Lower leg skin (tissue), 4 donors: ENCODE data around the gene NRAS. TPM values are rescaled to one million over a fixed set of nuclear protein-coding genes. Genes with fewer than 3 reads are reported as not detected.

Experiments used
- DNase-seq, 2 donors: peaks; one replicate each; pipeline ENCODE4 v3.0.0-alpha.2; 2019; ENCODE audit warnings: low spot score in 2 of 2
- H3K4me3 ChIP-seq: fragments of 200-600 bp; sonication (generic); 2 replicates; pipeline ENCODE4 v1.5.1; 2017; ENCODE audit warnings: mild to moderate bottlenecking, low read depth; ENCODE audit not compliant: poor library complexity, severe bottlenecking
- POLR2A ChIP-seq, 2 donors: fragments of 450-650 bp; IDR thresholded peaks; one replicate each; pipeline ENCODE4 v1.6.1; 2016 to 2017; ENCODE audit warnings: antibody characterized with exemption in 2 of 2, mild to moderate bottlenecking in 1 of 2, moderate library complexity in 1 of 2
- WGBS, 2 donors: methylation state at CpG; one replicate each; pipeline ENCODE4 v1.1.5; 2018; 5-methylcytosine and 5-hydroxymethylcytosine counted together
- intact Hi-C: fragments of 100-400 bp; cut with DNase I; formaldehyde crosslinking; loops from one replicate; pipeline ENCODE4 v1.15.0; 2023; ENCODE audit warnings: low total_unique reads
- total RNA-seq, 4 donors: library from RNA; depleted of rRNA; stranded (reverse); fragments of >200 nt; gene quantifications; one replicate each; pipeline ENCODE4 v1.1.0, GENCODE V29; 2016
- TF ChIP-seq, protein P1 (sequence below), 3 donors: fragments of 450-650 bp; IDR thresholded peaks; one replicate each; pipeline ENCODE4 v1.5.1; 2016; ENCODE audit warnings: antibody characterized with exemption in 3 of 3, mild to moderate bottlenecking in 3 of 3, moderate library complexity in 2 of 3

NRAS gene
- total RNA-seq, 4 donors from 2014 or later: 19.6 to 40.0 (median 33.2) TPM

DNA sequence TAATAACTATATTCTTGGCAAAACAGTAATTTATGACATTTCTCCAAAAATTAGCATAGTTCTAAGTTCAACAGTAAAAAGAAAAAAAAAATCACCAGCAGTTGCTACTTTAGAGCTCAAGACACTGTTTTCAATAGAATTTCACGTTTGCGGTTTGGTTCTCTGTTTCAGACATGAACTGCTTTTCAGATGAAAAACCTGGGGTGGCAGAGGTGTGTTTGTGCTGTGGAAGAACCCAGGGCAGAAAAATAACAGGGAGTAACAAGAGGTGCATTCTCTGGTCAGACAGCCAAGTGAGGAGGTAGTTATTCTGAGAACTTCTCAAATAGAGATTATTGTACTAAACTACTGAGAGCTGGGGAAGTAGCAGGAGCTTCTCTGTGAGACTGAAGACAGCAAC, 9.0 kb downstream of the NRAS start:
- DNase-seq: no peak
- H3K4me3 ChIP-seq: no peak overlapping the region
- WGBS, 2 donors: 83 to 90% methylated on average over 2 of the region's 2 CpGs
- TF ChIP-seq, protein P1, sequence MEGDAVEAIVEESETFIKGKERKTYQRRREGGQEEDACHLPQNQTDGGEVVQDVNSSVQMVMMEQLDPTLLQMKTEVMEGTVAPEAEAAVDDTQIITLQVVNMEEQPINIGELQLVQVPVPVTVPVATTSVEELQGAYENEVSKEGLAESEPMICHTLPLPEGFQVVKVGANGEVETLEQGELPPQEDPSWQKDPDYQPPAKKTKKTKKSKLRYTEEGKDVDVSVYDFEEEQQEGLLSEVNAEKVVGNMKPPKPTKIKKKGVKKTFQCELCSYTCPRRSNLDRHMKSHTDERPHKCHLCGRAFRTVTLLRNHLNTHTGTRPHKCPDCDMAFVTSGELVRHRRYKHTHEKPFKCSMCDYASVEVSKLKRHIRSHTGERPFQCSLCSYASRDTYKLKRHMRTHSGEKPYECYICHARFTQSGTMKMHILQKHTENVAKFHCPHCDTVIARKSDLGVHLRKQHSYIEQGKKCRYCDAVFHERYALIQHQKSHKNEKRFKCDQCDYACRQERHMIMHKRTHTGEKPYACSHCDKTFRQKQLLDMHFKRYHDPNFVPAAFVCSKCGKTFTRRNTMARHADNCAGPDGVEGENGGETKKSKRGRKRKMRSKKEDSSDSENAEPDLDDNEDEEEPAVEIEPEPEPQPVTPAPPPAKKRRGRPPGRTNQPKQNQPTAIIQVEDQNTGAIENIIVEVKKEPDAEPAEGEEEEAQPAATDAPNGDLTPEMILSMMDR (IDR thresholded peaks at IDR 0.05): no peak
- no peak for TF ChIP-seq POLR2A (IDR thresholded peaks at IDR 0.05)
- intact Hi-C loops: no loop called here

DNA sequence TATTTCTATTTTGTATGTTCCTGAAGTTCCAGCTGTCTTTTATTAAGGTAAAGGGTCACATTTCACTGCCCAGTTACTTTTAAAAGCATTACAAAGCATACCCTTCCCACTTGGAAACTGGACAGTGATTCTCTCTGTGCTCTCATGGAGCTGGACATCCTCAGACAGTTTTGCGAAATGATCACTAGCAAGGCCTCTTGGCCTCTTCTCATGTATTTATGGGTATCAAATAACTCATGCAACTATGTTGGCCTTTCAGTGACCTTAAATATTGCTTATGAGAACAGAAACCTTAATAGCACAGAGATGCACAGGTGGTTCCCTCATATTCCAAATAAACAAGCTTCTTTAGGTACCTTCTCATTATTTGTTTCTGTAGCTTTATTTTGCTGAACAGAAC, 13.3 kb downstream of the NRAS start:
- no peak for DNase-seq
- WGBS, 2 donors: 97% methylated on average over 1 of the region's 1 CpG
- TF ChIP-seq, protein P1 (IDR thresholded peaks at IDR 0.05): no peak
- no peak for TF ChIP-seq POLR2A (IDR thresholded peaks at IDR 0.05)
- intact Hi-C loops: no loop called here
- H3K4me3 ChIP-seq: no peak overlapping the region

DNA sequence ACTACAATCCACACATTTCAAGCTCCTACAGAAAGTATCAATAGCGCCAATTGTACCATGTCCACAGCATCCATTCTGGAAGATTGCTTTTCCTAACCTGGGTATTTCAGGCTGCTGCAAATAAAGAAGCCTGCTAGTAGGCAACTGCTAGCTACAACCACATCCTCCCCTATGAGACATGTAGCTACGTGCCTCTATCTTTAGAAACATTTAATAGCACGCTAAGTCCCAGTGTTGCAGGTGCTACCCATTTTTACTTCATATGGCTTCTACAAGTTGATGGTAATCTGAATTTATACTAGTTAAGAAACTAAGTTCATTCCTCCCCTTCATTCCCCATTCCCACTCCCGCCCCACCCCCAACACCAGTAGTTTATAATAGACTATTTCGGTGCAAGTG, 13.8 kb downstream of the NRAS start:
- WGBS, 2 donors: 77 to 82% methylated on average over 5 of the region's 5 CpGs
- H3K4me3 ChIP-seq: no peak overlapping the region
- intact Hi-C loops: no loop called here
- DNase-seq: no peak
- no peak for TF ChIP-seq POLR2A (IDR thresholded peaks at IDR 0.05)
- TF ChIP-seq, protein P1 (IDR thresholded peaks at IDR 0.05): no peak

DNA sequence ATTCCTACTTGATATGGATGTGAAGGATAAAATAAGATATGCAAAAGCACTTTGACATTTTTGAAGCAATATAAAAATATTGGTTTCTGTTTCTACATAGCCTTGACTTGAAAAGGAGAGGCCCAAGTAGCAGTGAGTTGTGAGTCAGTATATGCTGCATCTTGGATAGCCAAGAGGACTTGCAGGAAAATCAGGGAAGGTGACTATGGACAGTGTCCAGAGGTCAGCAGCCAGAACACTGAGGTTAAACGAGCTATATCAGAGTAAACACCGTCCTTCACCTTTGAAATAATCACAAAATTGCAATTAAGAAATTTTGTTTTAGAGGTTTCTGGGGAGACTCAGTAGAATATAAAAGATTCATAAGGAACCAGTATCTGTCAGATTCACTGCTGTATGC, 14.6 kb downstream of the NRAS start:
- 77 to 84% methylated on average over 2 of the region's 2 CpGs for WGBS, 2 donors

DNA sequence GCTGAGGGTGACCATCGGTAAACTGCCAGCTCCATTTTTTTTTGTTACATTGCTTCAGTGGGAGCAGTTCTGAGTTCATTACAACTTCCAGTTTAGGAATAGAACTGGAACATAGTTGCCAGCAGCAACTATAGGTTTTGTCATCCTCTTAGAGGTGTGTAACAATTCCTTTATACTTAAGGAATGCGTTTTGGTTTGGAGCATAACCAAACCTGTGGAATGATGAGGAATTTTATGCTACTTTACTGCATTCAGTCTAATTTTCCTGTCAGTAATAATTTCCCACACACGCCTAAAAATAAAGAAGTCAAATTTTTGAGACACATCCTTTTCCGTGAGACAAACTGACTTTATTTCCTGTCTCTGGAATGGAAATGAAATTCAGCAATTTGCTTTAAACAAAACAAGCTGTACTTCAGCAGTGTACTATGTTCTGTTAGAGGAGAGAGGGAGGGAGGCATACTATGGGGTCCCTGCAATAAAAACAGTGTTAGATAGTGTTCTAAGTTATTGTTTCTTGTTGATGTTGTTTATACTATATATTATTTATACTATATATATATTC, 16.5 kb downstream of the NRAS start:
- intact Hi-C loops: no loop called here
- H3K4me3 ChIP-seq: no peak overlapping the region
- 32 to 34% methylated on average over 4 of the region's 4 CpGs for WGBS, 2 donors

More for the DNA sequence above, 14.6 kb downstream of the NRAS start:
- TF ChIP-seq, protein P1 (IDR thresholded peaks at IDR 0.05): no peak
- intact Hi-C loops: no loop called here
- H3K4me3 ChIP-seq: no peak overlapping the region
- DNase-seq: no peak

More for the DNA sequence above, 16.5 kb downstream of the NRAS start:
- TF ChIP-seq, protein P1 (IDR thresholded peaks at IDR 0.05): no peak
- TF ChIP-seq POLR2A (IDR thresholded peaks at IDR 0.05): no peak
- DNase-seq: no peak
